ENCODE measurements around the gene CPLX1.

- TF ChIP-seq, protein P1, sequence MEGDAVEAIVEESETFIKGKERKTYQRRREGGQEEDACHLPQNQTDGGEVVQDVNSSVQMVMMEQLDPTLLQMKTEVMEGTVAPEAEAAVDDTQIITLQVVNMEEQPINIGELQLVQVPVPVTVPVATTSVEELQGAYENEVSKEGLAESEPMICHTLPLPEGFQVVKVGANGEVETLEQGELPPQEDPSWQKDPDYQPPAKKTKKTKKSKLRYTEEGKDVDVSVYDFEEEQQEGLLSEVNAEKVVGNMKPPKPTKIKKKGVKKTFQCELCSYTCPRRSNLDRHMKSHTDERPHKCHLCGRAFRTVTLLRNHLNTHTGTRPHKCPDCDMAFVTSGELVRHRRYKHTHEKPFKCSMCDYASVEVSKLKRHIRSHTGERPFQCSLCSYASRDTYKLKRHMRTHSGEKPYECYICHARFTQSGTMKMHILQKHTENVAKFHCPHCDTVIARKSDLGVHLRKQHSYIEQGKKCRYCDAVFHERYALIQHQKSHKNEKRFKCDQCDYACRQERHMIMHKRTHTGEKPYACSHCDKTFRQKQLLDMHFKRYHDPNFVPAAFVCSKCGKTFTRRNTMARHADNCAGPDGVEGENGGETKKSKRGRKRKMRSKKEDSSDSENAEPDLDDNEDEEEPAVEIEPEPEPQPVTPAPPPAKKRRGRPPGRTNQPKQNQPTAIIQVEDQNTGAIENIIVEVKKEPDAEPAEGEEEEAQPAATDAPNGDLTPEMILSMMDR (IDR thresholded peaks at IDR 0.05) = no peak
- TF ChIP-seq POLR2A (IDR thresholded peaks at IDR 0.05) (no peak), EP300 (IDR thresholded peaks at IDR 0.05) (no peak)
Measured at GRCh38 chr4:836003-836511, 10.1 kb upstream of the CPLX1 start.

Data from ovary (tissue), 3 donors.